ENCODE measurements around the gene PTPN14.
"Not testable (repeated sequence)": the region's sequence is repeated elsewhere in the genome, so short reads cannot be mapped to it uniquely, and the experiment has no call there.

Gene PTPN14

GRCh38 chr1:214579183-214579582, 27.8 kb upstream of the PTPN14 start:
- peak; percentile 80 for DNase-seq (ENCODE audit: low read depth)
- TF ChIP-seq MAX (IDR thresholded peaks at IDR 0.05; ENCODE audit: low read depth, low read length), result no peak

GRCh38 chr1:214576120-214576519, 24.7 kb upstream of the PTPN14 start:
- not testable (repeated sequence) for DNase-seq (ENCODE audit: low read depth)

More at GRCh38 chr1:214579183-214579582, 27.8 kb upstream of the PTPN14 start:
- H3K4me3 ChIP-seq (ENCODE audit: low read depth, low read length), result no peak overlapping the region

GRCh38 chr1:214574598-214575411, 23.4 kb upstream of the PTPN14 start:
- no peak overlapping the region for H3K4me3 ChIP-seq (ENCODE audit: low read depth, low read length)
- DNase-seq (ENCODE audit: low read depth), result no peak
- no peak for TF ChIP-seq MYC (IDR thresholded peaks at IDR 0.05; ENCODE audit: low read depth, low read length)
- no peak for TF ChIP-seq CTCF (IDR thresholded peaks at IDR 0.05; ENCODE audit: low read depth, low read length)
- no peak for TF ChIP-seq MAX (IDR thresholded peaks at IDR 0.05; ENCODE audit: low read depth, low read length)
- TF ChIP-seq POLR2A (IDR thresholded peaks at IDR 0.05; ENCODE audit: extremely low read depth, insufficient read length), result no peak

More at GRCh38 chr1:214576120-214576519, 24.7 kb upstream of the PTPN14 start:
- H3K4me3 ChIP-seq (ENCODE audit: low read depth, low read length), result not testable (repeated sequence)

GRCh38 chr1:214573386-214574318, 22.2 kb upstream of the PTPN14 start:
- TF ChIP-seq MAX (IDR thresholded peaks at IDR 0.05; ENCODE audit: low read depth, low read length), result no peak
- no peak for TF ChIP-seq POLR2A (IDR thresholded peaks at IDR 0.05; ENCODE audit: extremely low read depth, insufficient read length)
- TF ChIP-seq CTCF (IDR thresholded peaks at IDR 0.05; ENCODE audit: low read depth, low read length), result no peak
- no peak for TF ChIP-seq MYC (IDR thresholded peaks at IDR 0.05; ENCODE audit: low read depth, low read length)
- H3K4me3 ChIP-seq (ENCODE audit: low read depth, low read length), result no peak overlapping the region
- DNase-seq (ENCODE audit: low read depth), result no peak

- TF ChIP-seq MAX (IDR thresholded peaks at IDR 0.05; ENCODE audit: low read depth, low read length) (no peak), MYC (IDR thresholded peaks at IDR 0.05; ENCODE audit: low read depth, low read length) (no peak), POLR2A (IDR thresholded peaks at IDR 0.05; ENCODE audit: extremely low read depth, insufficient read length) (no peak), CTCF (IDR thresholded peaks at IDR 0.05; ENCODE audit: low read depth, low read length) (no peak)
- no peak overlapping the region for H3K4me3 ChIP-seq (ENCODE audit: low read depth, low read length)
- DNase-seq (ENCODE audit: low read depth), result no peak
Observed at GRCh38 chr1:214571281-214571680, 19.9 kb upstream of the PTPN14 start.

GRCh38 chr1:214570442-214570841, 19.0 kb upstream of the PTPN14 start:
- TF ChIP-seq POLR2A (IDR thresholded peaks at IDR 0.05; ENCODE audit: extremely low read depth, insufficient read length) (no peak), MYC (IDR thresholded peaks at IDR 0.05; ENCODE audit: low read depth, low read length) (no peak), CTCF (IDR thresholded peaks at IDR 0.05; ENCODE audit: low read depth, low read length) (no peak), MAX (IDR thresholded peaks at IDR 0.05; ENCODE audit: low read depth, low read length) (no peak)
- no peak overlapping the region for H3K4me3 ChIP-seq (ENCODE audit: low read depth, low read length)
- DNase-seq (ENCODE audit: low read depth), result no peak

Measured in NB4 (cell line).